Upper lobe of left lung (tissue), 6 donors: Measurements from ENCODE around the gene FER1L5. TPM values are rescaled to one million over a fixed set of nuclear protein-coding genes. Genes with fewer than 3 reads are reported as not detected.

Experiments
- ATAC-seq, 2 donors: fragments of 200-7000 bp; cut with Tn5 transposase; one replicate each; pipeline ENCODE4 v1.9.1; 2022; ENCODE audit warnings: mild to moderate bottlenecking in 2 of 2, moderate library complexity in 2 of 2; ENCODE audit not compliant: low FRiP score in 2 of 2
- DNase-seq, 2 donors: peaks; one replicate each; pipeline ENCODE4 v3.0.0-alpha.2; 2019 to 2020
- H3K27ac ChIP-seq, 4 donors: fragments of 200-600 bp; sonication (generic); one replicate each; pipeline ENCODE4 v1.5.1; 2016 to 2019
- H3K27me3 ChIP-seq, 4 donors: fragments of 200-600 bp; sonication (generic); one replicate each; pipeline ENCODE4 v1.5.1; 2017 to 2019
- H3K36me3 ChIP-seq, 4 donors: fragments of 200-600 bp; sonication (generic); one replicate each; pipeline ENCODE4 v1.5.1; 2016 to 2019
- H3K4me1 ChIP-seq, 4 donors: fragments of 200-600 bp; sonication (generic); one replicate each; pipeline ENCODE4 v1.5.1; 2018 to 2019
- H3K4me3 ChIP-seq, 4 donors: fragments of 200-600 bp; sonication (generic); one replicate each; pipeline ENCODE4 v1.5.1; 2017 to 2019; ENCODE audit warnings: mild to moderate bottlenecking in 2 of 4, moderate library complexity in 1 of 4
- H3K9me3 ChIP-seq, 4 donors: fragments of 200-600 bp; sonication (generic); one replicate each; pipeline ENCODE4 v1.5.1; 2018 to 2019
- CTCF ChIP-seq, 6 experiments: fragments of 450-650 bp in 4 of 6; fragments of 200-600 bp in 2 of 6; sonication (generic) in 2 of 6; IDR thresholded peaks; one replicate each; pipeline ENCODE4 v1.5.1; 2016 to 2019; ENCODE audit warnings: antibody characterized with exemption in 6 of 6
- EP300 ChIP-seq, 4 donors: sonication (generic); formaldehyde crosslinking; IDR thresholded peaks; one replicate each; pipeline ENCODE4 v1.5.1; 2017; ENCODE audit warnings: antibody characterized with exemption in 4 of 4, control low read depth in 2 of 4
- POLR2A ChIP-seq, 4 donors: fragments of 450-650 bp; IDR thresholded peaks; one replicate each; pipeline ENCODE4 v1.5.1; 2016 to 2017; ENCODE audit warnings: antibody characterized with exemption in 4 of 4, mild to moderate bottlenecking in 2 of 4
- POLR2AphosphoS5 ChIP-seq, 2 donors: sonication (generic); formaldehyde crosslinking; IDR thresholded peaks; one replicate each; pipeline ENCODE4 v1.5.1; 2017; ENCODE audit warnings: antibody characterized with exemption in 2 of 2
- WGBS, 2 donors: methylation state at CpG; one replicate each; pipeline ENCODE4 v1.1.5; 2017 to 2018; 5-methylcytosine and 5-hydroxymethylcytosine counted together
- total RNA-seq, 6 donors: library from RNA; depleted of rRNA in 4 of 6; stranded (reverse); fragments of >200 nt in 4 of 6; gene quantifications; one replicate each; pipeline versions ENCODE4 v1.1.0 to v1.2.1, GENCODE V29; 2016 to 2021
- donor health status: DM: no; HTN: no; CAD: no; lungs with moderate emphysema.
- donor health status: DM: no; HTN: yes; CAD: no; lungs with severe emphysema.

The FER1L5 gene
- total RNA-seq, 6 donors from 2014 or later, result 0.15 to 5.2 (median 0.43) TPM

- Histone ChIP-seq H3K9me3 (no peaks in the 10 kb centered on the region), H3K27me3 (no peaks in the 10 kb centered on the region), H3K36me3 (peaks cover 0 to 22% (median 14%) of the 10 kb centered on the region in 4 donors), H3K4me3 (no peak overlapping the region), H3K27ac (no peak overlapping the region), H3K4me1 (no peaks in the 10 kb centered on the region)
- DNase-seq, result no peak
- 70 to 74% methylated on average over 5 of the region's 5 CpGs for WGBS, 2 donors
- no peak for TF ChIP-seq POLR2AphosphoS5 (IDR thresholded peaks at IDR 0.05)
- TF ChIP-seq POLR2A (IDR thresholded peaks at IDR 0.05), result no peak
- TF ChIP-seq EP300 (IDR thresholded peaks at IDR 0.05), result no peak
- TF ChIP-seq CTCF (IDR thresholded peaks at IDR 0.05), result no peak
- no peak for ATAC-seq
Observed at GRCh38 chr2:96715658-96716057, 73.1 kb downstream of the FER1L5 start.

GRCh38 chr2:96716388-96716787 is 73.8 kb downstream of the FER1L5 start:
- no peak for DNase-seq
- no peak overlapping the region for H3K4me3 ChIP-seq
- no peak for ATAC-seq
- H3K27ac ChIP-seq, result no peak overlapping the region
- peaks cover 0 to 15% (median 7%) of the 10 kb centered on the region in 4 donors for H3K36me3 ChIP-seq
- no peaks in the 10 kb centered on the region for H3K4me1 ChIP-seq
- no peak for TF ChIP-seq CTCF (IDR thresholded peaks at IDR 0.05)
- TF ChIP-seq POLR2AphosphoS5 (IDR thresholded peaks at IDR 0.05), result no peak
- no peak for TF ChIP-seq POLR2A (IDR thresholded peaks at IDR 0.05)
- H3K27me3 ChIP-seq, result no peaks in the 10 kb centered on the region
- H3K9me3 ChIP-seq, result no peaks in the 10 kb centered on the region

GRCh38 chr2:96726131-96726530 is 83.6 kb downstream of the FER1L5 start:
- DNase-seq (no peak), ATAC-seq (no peak)
- TF ChIP-seq POLR2A (IDR thresholded peaks at IDR 0.05) (no peak), POLR2AphosphoS5 (IDR thresholded peaks at IDR 0.05) (no peak), CTCF (IDR thresholded peaks at IDR 0.05) (no peak), EP300 (IDR thresholded peaks at IDR 0.05) (no peak)
- Histone ChIP-seq H3K4me3 (no peak overlapping the region), H3K9me3 (no peaks in the 10 kb centered on the region), H3K36me3 (peaks cover 11 to 67% (median 36%) of the 10 kb centered on the region in 4 donors), H3K27me3 (no peaks in the 10 kb centered on the region), H3K4me1 (peaks cover 0 to 8% (median 3%) of the 10 kb centered on the region in 4 donors), H3K27ac (no peak overlapping the region)
- 87 to 88% methylated on average over 4 of the region's 4 CpGs for WGBS, 2 donors

- H3K36me3 ChIP-seq, result peaks cover 11 to 80% (median 47%) of the 10 kb centered on the region in 4 donors
- peak in 1 of 2 donors; percentile 30 for DNase-seq
- peaks cover 0 to 8% (median 3%) of the 10 kb centered on the region in 4 donors for H3K4me1 ChIP-seq
- no peak overlapping the region for H3K27ac ChIP-seq
- H3K4me3 ChIP-seq, result no peak overlapping the region
- no peaks in the 10 kb centered on the region for H3K9me3 ChIP-seq
- no peaks in the 10 kb centered on the region for H3K27me3 ChIP-seq
- TF ChIP-seq EP300 (IDR thresholded peaks at IDR 0.05), result peak in 1 of 4 donors; percentile 69
- TF ChIP-seq CTCF (IDR thresholded peaks at IDR 0.05), result no peak
- TF ChIP-seq POLR2A (IDR thresholded peaks at IDR 0.05), result peak in 1 of 4 donors; percentile 24
- no peak for ATAC-seq
- 71 to 78% methylated on average over 5 of the region's 5 CpGs for WGBS, 2 donors
Observed at GRCh38 chr2:96727431-96727830, 84.9 kb downstream of the FER1L5 start.

- TF ChIP-seq POLR2A (IDR thresholded peaks at IDR 0.05), result no peak
- no peak for TF ChIP-seq CTCF (IDR thresholded peaks at IDR 0.05)
- TF ChIP-seq EP300 (IDR thresholded peaks at IDR 0.05), result no peak
- TF ChIP-seq POLR2AphosphoS5 (IDR thresholded peaks at IDR 0.05), result no peak
- Histone ChIP-seq H3K27ac (no peak overlapping the region), H3K36me3 (peaks cover 24 to 90% (median 66%) of the 10 kb centered on the region in 4 donors), H3K4me1 (peaks cover 0 to 10% (median 4%) of the 10 kb centered on the region in 4 donors), H3K27me3 (no peaks in the 10 kb centered on the region), H3K9me3 (no peaks in the 10 kb centered on the region), H3K4me3 (no peak overlapping the region)
- DNase-seq, result peak in 1 of 2 donors; percentile 29
- WGBS, 2 donors, result 98 to 99% methylated on average over 7 of the region's 7 CpGs
- ATAC-seq, result no peak
Observed at GRCh38 chr2:96729748-96730147, 87.2 kb downstream of the FER1L5 start.
